Peyer's patch (tissue), 4 donors: Measurements from ENCODE around the gene MTF1. TPM values are rescaled to one million over a fixed set of nuclear protein-coding genes. Genes with fewer than 3 reads are reported as not detected.

Experiments
- DNase-seq, 3 donors: peaks; one replicate each; pipeline ENCODE4 v3.0.0-alpha.2; 2017 to 2019
- H3K27ac ChIP-seq, 4 donors: fragments of 200-600 bp; sonication (generic); one replicate each; pipeline ENCODE4 v1.5.1; 2016 to 2019
- H3K27me3 ChIP-seq, 2 donors: fragments of 200-600 bp; sonication (generic); one replicate each; pipeline ENCODE4 v1.5.1; 2019
- H3K36me3 ChIP-seq, 3 donors: fragments of 200-600 bp; sonication (generic); one replicate each; pipeline ENCODE4 v1.5.1; 2016 to 2019
- H3K4me1 ChIP-seq, 4 donors: fragments of 200-600 bp; sonication (generic); one replicate each; pipeline ENCODE4 v1.5.1; 2016 to 2019
- H3K4me3 ChIP-seq, 4 donors: fragments of 200-600 bp; sonication (generic); 1 replicate in 3 of 4; 2 replicates in 1 of 4; pipeline ENCODE4 v1.5.1; 2016 to 2019; ENCODE audit warnings: mild to moderate bottlenecking in 1 of 4
- H3K9me3 ChIP-seq, 4 donors: fragments of 200-600 bp; sonication (generic); one replicate each; pipeline ENCODE4 v1.5.1; 2016 to 2019; ENCODE audit warnings: mild to moderate bottlenecking in 1 of 4
- CTCF ChIP-seq, 6 experiments: fragments of 450-650 bp in 4 of 6; fragments of 200-600 bp in 2 of 6; sonication (generic) in 1 of 6; IDR thresholded peaks; one replicate each; pipeline ENCODE4 v1.5.1; 2017 to 2019; ENCODE audit warnings: antibody characterized with exemption in 6 of 6, mild to moderate bottlenecking in 3 of 6, moderate library complexity in 1 of 6
- POLR2A ChIP-seq, 2 donors: fragments of 450-650 bp; IDR thresholded peaks; one replicate each; pipeline ENCODE4 v1.5.1; 2017; ENCODE audit warnings: antibody characterized with exemption in 2 of 2, mild to moderate bottlenecking in 2 of 2, moderate library complexity in 2 of 2
- total RNA-seq, 4 donors: library from RNA; depleted of rRNA; stranded (reverse); fragments of >200 nt; gene quantifications; one replicate each; pipeline ENCODE4 v1.1.0, GENCODE V29; 2016

MTF1 gene
- total RNA-seq, 4 donors from 2014 or later, result 4.1 to 9.5 (median 8.1) TPM

- Histone ChIP-seq H3K9me3 (no peaks in the 10 kb centered on the region), H3K27ac (no peak overlapping the region), H3K36me3 (no peaks in the 10 kb centered on the region), H3K4me3 (no peak overlapping the region), H3K4me1 (peaks cover 0 to 41% (median 0%) of the 10 kb centered on the region in 4 donors), H3K27me3 (no peaks in the 10 kb centered on the region)
- no peak for TF ChIP-seq POLR2A (IDR thresholded peaks at IDR 0.05)
- no peak for TF ChIP-seq CTCF (IDR thresholded peaks at IDR 0.05)
- no peak for DNase-seq
These were observed 9.9 kb downstream of the MTF1 start for GRCh38 chr1:37849480-37849879.

GRCh38 chr1:37846647-37847339 is 12.6 kb downstream of the MTF1 start:
- Histone ChIP-seq H3K27ac (peak overlapping the region in 2 of 4 donors; percentile 25 to 59), H3K9me3 (no peaks in the 10 kb centered on the region), H3K36me3 (no peaks in the 10 kb centered on the region), H3K27me3 (no peaks in the 10 kb centered on the region), H3K4me1 (peaks cover 0 to 32% (median 0%) of the 10 kb centered on the region in 4 donors), H3K4me3 (peak overlapping the region in 1 of 4 donors; percentile 13)
- DNase-seq, result no peak
- no peak for TF ChIP-seq POLR2A (IDR thresholded peaks at IDR 0.05)
- no peak for TF ChIP-seq CTCF (IDR thresholded peaks at IDR 0.05)

GRCh38 chr1:37845786-37846185 is 13.6 kb downstream of the MTF1 start:
- Histone ChIP-seq H3K36me3 (peaks cover 0 to 5% (median 0%) of the 10 kb centered on the region in 3 donors), H3K4me1 (peaks cover 0 to 25% (median 0%) of the 10 kb centered on the region in 4 donors), H3K4me3 (no peak overlapping the region), H3K27ac (no peak overlapping the region), H3K9me3 (no peaks in the 10 kb centered on the region), H3K27me3 (no peaks in the 10 kb centered on the region)
- no peak for DNase-seq
- no peak for TF ChIP-seq POLR2A (IDR thresholded peaks at IDR 0.05)
- no peak for TF ChIP-seq CTCF (IDR thresholded peaks at IDR 0.05)

GRCh38 chr1:37845049-37845646 is 14.2 kb downstream of the MTF1 start:
- Histone ChIP-seq H3K9me3 (no peaks in the 10 kb centered on the region), H3K4me1 (peaks cover 0 to 21% (median 0%) of the 10 kb centered on the region in 4 donors), H3K4me3 (no peak overlapping the region), H3K27ac (no peak overlapping the region), H3K27me3 (no peaks in the 10 kb centered on the region), H3K36me3 (peaks cover 0 to 9% (median 0%) of the 10 kb centered on the region in 3 donors)
- no peak for DNase-seq
- TF ChIP-seq POLR2A (IDR thresholded peaks at IDR 0.05), result no peak
- TF ChIP-seq CTCF (IDR thresholded peaks at IDR 0.05), result no peak

GRCh38 chr1:37844536-37844935 is 14.9 kb downstream of the MTF1 start:
- no peaks in the 10 kb centered on the region for H3K9me3 ChIP-seq
- TF ChIP-seq POLR2A (IDR thresholded peaks at IDR 0.05), result no peak
- TF ChIP-seq CTCF (IDR thresholded peaks at IDR 0.05), result no peak
- DNase-seq, result no peak
- no peak overlapping the region for H3K4me3 ChIP-seq
- no peaks in the 10 kb centered on the region for H3K27me3 ChIP-seq
- peaks cover 0 to 14% (median 0%) of the 10 kb centered on the region in 3 donors for H3K36me3 ChIP-seq
- H3K27ac ChIP-seq, result no peak overlapping the region
- peaks cover 0 to 21% (median 0%) of the 10 kb centered on the region in 4 donors for H3K4me1 ChIP-seq
